Measurements from ENCODE around the gene TMEM79. TPM values are rescaled to one million over a fixed set of nuclear protein-coding genes. Genes with fewer than 3 reads are reported as not detected.

TMEM79 gene
- total RNA-seq, 1 experiment from 2014 or later, result 8.1 TPM

GRCh38 chr1:156285437-156285836 lies 1.3 kb downstream of the TMEM79 start:
- intact Hi-C loops (cut with micrococcal nuclease), result no loop called here
- Mint-ChIP-seq H3K27ac (ENCODE audit: low read depth, unreplicated experiment) (no peak overlapping the region), H3K36me3 (ENCODE audit: insufficient read depth, unreplicated experiment) (peaks cover 24% of the 10 kb centered on the region), H3K4me3 (ENCODE audit: unreplicated experiment) (no peak overlapping the region), H3K9me3 (ENCODE audit: unreplicated experiment) (no peaks in the 10 kb centered on the region), H3K4me1 (ENCODE audit: insufficient read depth, unreplicated experiment) (peaks cover 34% of the 10 kb centered on the region), H3K27me3 (ENCODE audit: insufficient read depth, unreplicated experiment) (no peaks in the 10 kb centered on the region)
- BruUV-seq (replicated peaks), result no TSS peak
- ChIA-PET POLR2A (interaction anchor here (10.4 kb wide), 1 partner anchor 14 kb away, joined by 210 read pairs; the partner anchor contains the start of genes GLMP and VHLL), CTCF (no interaction called here)
- no peak for DNase-seq (ENCODE audit: unreplicated experiment)
- TF ChIP-seq, protein P1, sequence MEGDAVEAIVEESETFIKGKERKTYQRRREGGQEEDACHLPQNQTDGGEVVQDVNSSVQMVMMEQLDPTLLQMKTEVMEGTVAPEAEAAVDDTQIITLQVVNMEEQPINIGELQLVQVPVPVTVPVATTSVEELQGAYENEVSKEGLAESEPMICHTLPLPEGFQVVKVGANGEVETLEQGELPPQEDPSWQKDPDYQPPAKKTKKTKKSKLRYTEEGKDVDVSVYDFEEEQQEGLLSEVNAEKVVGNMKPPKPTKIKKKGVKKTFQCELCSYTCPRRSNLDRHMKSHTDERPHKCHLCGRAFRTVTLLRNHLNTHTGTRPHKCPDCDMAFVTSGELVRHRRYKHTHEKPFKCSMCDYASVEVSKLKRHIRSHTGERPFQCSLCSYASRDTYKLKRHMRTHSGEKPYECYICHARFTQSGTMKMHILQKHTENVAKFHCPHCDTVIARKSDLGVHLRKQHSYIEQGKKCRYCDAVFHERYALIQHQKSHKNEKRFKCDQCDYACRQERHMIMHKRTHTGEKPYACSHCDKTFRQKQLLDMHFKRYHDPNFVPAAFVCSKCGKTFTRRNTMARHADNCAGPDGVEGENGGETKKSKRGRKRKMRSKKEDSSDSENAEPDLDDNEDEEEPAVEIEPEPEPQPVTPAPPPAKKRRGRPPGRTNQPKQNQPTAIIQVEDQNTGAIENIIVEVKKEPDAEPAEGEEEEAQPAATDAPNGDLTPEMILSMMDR (IDR thresholded peaks at IDR 0.05; ENCODE audit: unreplicated experiment), result no peak

DNA sequence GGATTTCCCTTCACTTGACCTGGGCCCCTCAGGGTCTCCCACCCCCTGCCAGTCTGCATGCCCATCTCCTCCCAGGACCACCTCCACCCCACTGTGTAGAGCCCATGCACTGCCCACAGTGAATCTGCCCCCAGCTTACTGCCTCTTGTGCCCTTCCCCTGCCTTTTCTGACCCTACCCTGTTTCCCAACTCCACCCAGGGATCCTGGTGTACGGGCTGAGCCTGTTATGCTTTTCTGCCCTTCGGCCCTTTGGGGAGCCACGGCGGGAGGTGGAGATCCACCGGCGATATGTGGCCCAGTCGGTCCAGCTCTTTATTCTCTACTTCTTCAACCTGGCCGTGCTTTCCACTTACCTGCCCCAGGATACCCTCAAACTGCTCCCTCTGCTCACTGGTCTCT lies 1.9 kb downstream of the TMEM79 start:
- Mint-ChIP-seq H3K27me3 (ENCODE audit: insufficient read depth, unreplicated experiment) (no peaks in the 10 kb centered on the region), H3K36me3 (ENCODE audit: insufficient read depth, unreplicated experiment) (peaks cover 24% of the 10 kb centered on the region), H3K9me3 (ENCODE audit: unreplicated experiment) (no peaks in the 10 kb centered on the region), H3K27ac (ENCODE audit: low read depth, unreplicated experiment) (no peak overlapping the region), H3K4me1 (ENCODE audit: insufficient read depth, unreplicated experiment) (peaks cover 28% of the 10 kb centered on the region), H3K4me3 (ENCODE audit: unreplicated experiment) (no peak overlapping the region)
- TF ChIP-seq, protein P1 (IDR thresholded peaks at IDR 0.05; ENCODE audit: unreplicated experiment), result no peak
- ChIA-PET CTCF (interaction anchor here (0.7 to 1.1 kb wide), 2 partner anchors 40 to 219 kb away, joined by 3 read pairs; no protein-coding TSS in a partner anchor), POLR2A (interaction anchor here (10.4 kb wide), 1 partner anchor 14 kb away, joined by 210 read pairs; the partner anchor contains the start of genes GLMP and VHLL)
- no peak for DNase-seq (ENCODE audit: unreplicated experiment)
- intact Hi-C loops (cut with micrococcal nuclease), result no loop called here
- BruUV-seq (replicated peaks), result no TSS peak

GRCh38 chr1:156289857-156290256 lies 5.7 kb downstream of the TMEM79 start:
- Mint-ChIP-seq H3K27me3 (ENCODE audit: insufficient read depth, unreplicated experiment) (no peaks in the 10 kb centered on the region), H3K9me3 (ENCODE audit: unreplicated experiment) (no peaks in the 10 kb centered on the region), H3K36me3 (ENCODE audit: insufficient read depth, unreplicated experiment) (peaks cover 36% of the 10 kb centered on the region), H3K27ac (ENCODE audit: low read depth, unreplicated experiment) (no peak overlapping the region), H3K4me3 (ENCODE audit: unreplicated experiment) (no peak overlapping the region), H3K4me1 (ENCODE audit: insufficient read depth, unreplicated experiment) (peaks cover 19% of the 10 kb centered on the region)
- ChIA-PET POLR2A (no interaction called here), CTCF (interaction anchor here (0.7 kb wide), 1 partner anchor 64 kb away, joined by 4 read pairs; no protein-coding TSS in a partner anchor)
- TF ChIP-seq, protein P1 (IDR thresholded peaks at IDR 0.05; ENCODE audit: unreplicated experiment), result no peak
- BruUV-seq (replicated peaks), result no TSS peak
- intact Hi-C loops (cut with micrococcal nuclease), result no loop called here
- DNase-seq (ENCODE audit: unreplicated experiment), result no peak

GRCh38 chr1:156291226-156292061 lies 7.3 kb downstream of the TMEM79 start:
- H3K27ac Mint-ChIP-seq (ENCODE audit: low read depth, unreplicated experiment), result no peak overlapping the region
- H3K4me3 Mint-ChIP-seq (ENCODE audit: unreplicated experiment), result no peak overlapping the region
- POLR2A ChIA-PET, result interaction anchor here (1.1 kb wide), 1 partner anchor 9 kb away, joined by 5 read pairs; the partner anchor contains the start of gene SMG5
- TF ChIP-seq, protein P1 (IDR thresholded peaks at IDR 0.05; ENCODE audit: unreplicated experiment), result no peak
- peaks cover 19% of the 10 kb centered on the region for H3K4me1 Mint-ChIP-seq (ENCODE audit: insufficient read depth, unreplicated experiment)
- H3K9me3 Mint-ChIP-seq (ENCODE audit: unreplicated experiment), result no peaks in the 10 kb centered on the region
- no TSS peak for BruUV-seq (replicated peaks)
- CTCF ChIA-PET, result interaction anchor here (1.2 to 1.4 kb wide), 2 partner anchors 28 to 194 kb away, joined by 3 to 4 read pairs; no protein-coding TSS in a partner anchor
- H3K36me3 Mint-ChIP-seq (ENCODE audit: insufficient read depth, unreplicated experiment), result peaks cover 39% of the 10 kb centered on the region
- intact Hi-C loops (cut with micrococcal nuclease), result no loop called here
- DNase-seq (ENCODE audit: unreplicated experiment), result no peak
- no peaks in the 10 kb centered on the region for H3K27me3 Mint-ChIP-seq (ENCODE audit: insufficient read depth, unreplicated experiment)

All from MCF 10A (cell line).